ENCODE measurements around the gene OR7C2.

DNA sequence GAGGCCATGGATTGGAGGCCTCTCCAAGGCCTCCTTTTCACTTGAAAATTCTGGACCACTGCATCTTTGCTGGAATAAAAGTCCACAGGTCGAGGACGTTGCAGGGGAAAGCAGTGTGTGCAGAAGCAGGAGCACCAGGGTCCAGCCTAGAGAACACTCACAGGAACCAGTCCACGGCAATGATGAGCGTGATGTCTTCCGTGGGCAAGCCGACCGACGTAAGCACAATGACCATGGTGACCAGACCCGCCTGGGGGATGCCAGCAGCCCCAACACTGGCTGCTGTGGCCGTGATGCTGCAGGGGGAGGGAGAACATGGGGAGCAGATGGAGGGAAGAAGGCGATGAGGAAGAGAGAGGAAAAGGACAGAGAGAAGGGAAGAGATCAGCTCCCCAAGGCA is 11.5 kb downstream of the OR7C2 start:
- TF ChIP-seq POLR2A (IDR thresholded peaks at IDR 0.05): no peak
- TF ChIP-seq EP300 (IDR thresholded peaks at IDR 0.05): no peak

All from ovary (tissue), 1 donor.